Astrocyte of the cerebellum (primary cell): ENCODE results near the gene ZBED5.
"Not testable (repeated sequence)": the region's sequence is repeated elsewhere in the genome, so short reads cannot be mapped to it uniquely, and the experiment has no call there.

Source experiments
- DNase-seq: peaks from one replicate; pipeline ENCODE4 v3.0.0-alpha.2; 2011; ENCODE audit warnings: low read depth
- H3K4me3 ChIP-seq: 2 replicates; pipeline ENCODE4 v1.5.1; 2011; ENCODE audit warnings: mild to moderate bottlenecking, low read depth, low read length, moderate library complexity
- CTCF ChIP-seq: IDR thresholded peaks from 2 replicates; pipeline ENCODE4 v1.5.1; 2012; ENCODE audit warnings: low read length, low read depth, moderate library complexity, mild to moderate bottlenecking; ENCODE audit errors: missing control alignments
- in situ Hi-C: cut with HindIII; loops from 2 replicates; pipeline ENCODE4 v1.10.0; 2017; ENCODE audit warnings: low sequenced_read_pairs

ZBED5 gene

GRCh38 chr11:10891151-10891720, 33.4 kb upstream of the ZBED5 start:
- no peak for TF ChIP-seq CTCF
- no peak for DNase-seq
- in situ Hi-C loops, result no loop called here
- no peak overlapping the region for H3K4me3 ChIP-seq

- DNase-seq, in situ Hi-C loops, H3K4me3 ChIP-seq: not testable (repeated sequence)
Observed at GRCh38 chr11:10890083-10890482, 32.2 kb upstream of the ZBED5 start.

- in situ Hi-C loops, result loop anchor here (5.0 kb wide), 1 partner anchor 35 kb away; no protein-coding TSS in a partner anchor
- H3K4me3 ChIP-seq, result no peak overlapping the region
- TF ChIP-seq CTCF, result no peak
- DNase-seq, result no peak
Observed at GRCh38 chr11:10887307-10887706, 29.5 kb upstream of the ZBED5 start.

GRCh38 chr11:10886652-10887250, 28.9 kb upstream of the ZBED5 start:
- in situ Hi-C loops, result loop anchor here (5.0 kb wide), 1 partner anchor 36 kb away; no protein-coding TSS in a partner anchor
- DNase-seq, result no peak
- TF ChIP-seq CTCF, result no peak
- H3K4me3 ChIP-seq, result no peak overlapping the region

GRCh38 chr11:10885703-10886363, 28.0 kb upstream of the ZBED5 start:
- TF ChIP-seq CTCF, result no peak
- no peak overlapping the region for H3K4me3 ChIP-seq
- no peak for DNase-seq
- in situ Hi-C loops, result loop anchor here (5.0 kb wide), 1 partner anchor 36 kb away; no protein-coding TSS in a partner anchor

GRCh38 chr11:10884292-10884691, 26.4 kb upstream of the ZBED5 start:
- H3K4me3 ChIP-seq, DNase-seq, in situ Hi-C loops: not testable (repeated sequence)

- TF ChIP-seq CTCF, result no peak
- in situ Hi-C loops, result no loop called here
- no peak for DNase-seq
- H3K4me3 ChIP-seq, result no peak overlapping the region
Observed at GRCh38 chr11:10881892-10882291, 24.0 kb upstream of the ZBED5 start.
